Gastrocnemius medialis (tissue), 4 donors: ENCODE measurements around the gene IL1RL1. TPM values are rescaled to one million over a fixed set of nuclear protein-coding genes. Genes with fewer than 3 reads are reported as not detected.

ENCODE experiments used
- total RNA-seq, 4 donors: library from RNA; depleted of rRNA; stranded (reverse); fragments of >200 nt; gene quantifications; one replicate each; pipeline versions ENCODE4 v1.1.0 to v1.2.3, GENCODE V29; 2016

IL1RL1 gene
- total RNA-seq, 4 donors from 2014 or later, result 0.82 to 6.8 (median 2.7) TPM

Other genes starting within 250 kb of the IL1RL1 start
- 10 to 100 TPM; 17.6 to 23.3 (median 19.3) TPM for gene IL1R1, start 168.8 kb upstream of the IL1RL1 start, total RNA-seq
- under 1 TPM in 2 of 4 donors, not detected in 2; 0.35 to 0.49 TPM for gene IL1RL2, start 124.5 kb upstream of the IL1RL1 start, total RNA-seq
- 1 to 10 TPM in 3 of 4 donors, under 1 TPM in 1; 0.36 to 2.8 (median 1.1) TPM for gene IL18R1, start 44.2 kb downstream of the IL1RL1 start, total RNA-seq
- gene IL18RAP, start 111.6 kb downstream of the IL1RL1 start, total RNA-seq, result 1 to 10 TPM in 1 of 4 donors, under 1 TPM in 1, not detected in 2; 0.29 to 1.9 TPM
- not detected for gene SLC9A4, start 161.7 kb downstream of the IL1RL1 start, total RNA-seq